Measurements from ENCODE around the gene PTPRN2.

GRCh38 chr7:158391141-158391540 lies 196.5 kb downstream of the PTPRN2 start:
- no peak for TF ChIP-seq CTCF (conservative IDR thresholded peaks at IDR 0.05 in 1 of 2, IDR thresholded peaks at IDR 0.05 in 1 of 2; ENCODE audit: extremely low read depth in 1 of 2, insufficient read depth in 1 of 2, low read depth in 1 of 2, low read length in 2 of 2)
- TF ChIP-seq EZH2 (IDR thresholded peaks at IDR 0.05; ENCODE audit: borderline replicate concordance, low read length), result no peak

Data from mammary epithelial cell (primary cell).